22Rv1 (cell line): ENCODE measurements around the gene RPTOR.

ENCODE experiments used
- H3K27ac ChIP-seq: fragments of 450-650 bp; 2 replicates; pipeline ENCODE4 v1.5.1; 2017
- ZFX ChIP-seq: fragments of 450-650 bp; IDR thresholded peaks from 2 replicates; pipeline ENCODE4 v1.6.1; 2017; ENCODE audit warnings: antibody characterized with exemption, borderline replicate concordance
- TF ChIP-seq, protein P1 (sequence below): fragments of 450-650 bp; IDR thresholded peaks from 2 replicates; pipeline ENCODE4 v1.5.1; 2017; ENCODE audit warnings: mild to moderate bottlenecking

Gene RPTOR

DNA sequence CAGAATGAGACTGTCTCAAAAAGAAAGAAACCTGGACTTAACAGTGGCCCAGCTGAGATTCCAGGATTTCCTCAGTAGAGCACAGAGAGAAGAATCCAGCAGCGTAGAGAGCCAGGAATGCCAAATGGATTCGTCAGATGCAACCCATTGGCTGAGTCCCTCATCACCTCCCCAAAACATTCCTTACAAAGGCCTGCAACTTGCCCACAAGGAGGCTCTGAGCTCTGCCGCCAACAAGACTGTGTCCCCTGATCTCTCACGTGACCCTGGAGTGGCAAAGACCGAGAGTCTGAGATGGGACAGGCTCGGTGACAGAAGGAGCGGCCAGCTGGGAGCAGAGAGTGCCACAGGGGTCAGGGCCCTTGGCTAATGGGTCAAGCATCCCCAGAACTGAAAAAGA lies 440.1 kb downstream of the RPTOR start:
- H3K27ac ChIP-seq: no peak overlapping the region
- TF ChIP-seq, protein P1, sequence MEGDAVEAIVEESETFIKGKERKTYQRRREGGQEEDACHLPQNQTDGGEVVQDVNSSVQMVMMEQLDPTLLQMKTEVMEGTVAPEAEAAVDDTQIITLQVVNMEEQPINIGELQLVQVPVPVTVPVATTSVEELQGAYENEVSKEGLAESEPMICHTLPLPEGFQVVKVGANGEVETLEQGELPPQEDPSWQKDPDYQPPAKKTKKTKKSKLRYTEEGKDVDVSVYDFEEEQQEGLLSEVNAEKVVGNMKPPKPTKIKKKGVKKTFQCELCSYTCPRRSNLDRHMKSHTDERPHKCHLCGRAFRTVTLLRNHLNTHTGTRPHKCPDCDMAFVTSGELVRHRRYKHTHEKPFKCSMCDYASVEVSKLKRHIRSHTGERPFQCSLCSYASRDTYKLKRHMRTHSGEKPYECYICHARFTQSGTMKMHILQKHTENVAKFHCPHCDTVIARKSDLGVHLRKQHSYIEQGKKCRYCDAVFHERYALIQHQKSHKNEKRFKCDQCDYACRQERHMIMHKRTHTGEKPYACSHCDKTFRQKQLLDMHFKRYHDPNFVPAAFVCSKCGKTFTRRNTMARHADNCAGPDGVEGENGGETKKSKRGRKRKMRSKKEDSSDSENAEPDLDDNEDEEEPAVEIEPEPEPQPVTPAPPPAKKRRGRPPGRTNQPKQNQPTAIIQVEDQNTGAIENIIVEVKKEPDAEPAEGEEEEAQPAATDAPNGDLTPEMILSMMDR: no peak
- no peak for TF ChIP-seq ZFX

DNA sequence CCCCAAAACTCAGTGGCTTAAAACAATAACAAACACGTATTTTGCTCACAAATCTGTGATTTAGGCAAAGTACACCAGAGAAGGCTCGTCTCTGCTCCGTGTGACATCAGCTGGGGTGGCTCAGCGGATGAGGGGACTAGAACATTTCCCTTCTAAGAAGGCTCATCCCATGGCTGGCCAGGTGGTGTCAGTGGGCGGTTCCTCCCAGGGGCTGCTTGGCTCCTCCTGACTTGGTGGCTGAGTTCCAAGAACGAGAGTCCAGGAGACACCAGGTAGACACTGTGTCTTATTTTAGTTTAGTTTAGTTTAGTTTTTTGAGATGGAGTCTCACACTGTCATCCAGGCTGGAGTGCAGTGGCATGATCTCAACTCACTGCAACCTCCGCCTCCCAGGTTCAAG lies 441.4 kb downstream of the RPTOR start:
- TF ChIP-seq, protein P1: no peak
- TF ChIP-seq ZFX: no peak
- H3K27ac ChIP-seq: no peak overlapping the region

DNA sequence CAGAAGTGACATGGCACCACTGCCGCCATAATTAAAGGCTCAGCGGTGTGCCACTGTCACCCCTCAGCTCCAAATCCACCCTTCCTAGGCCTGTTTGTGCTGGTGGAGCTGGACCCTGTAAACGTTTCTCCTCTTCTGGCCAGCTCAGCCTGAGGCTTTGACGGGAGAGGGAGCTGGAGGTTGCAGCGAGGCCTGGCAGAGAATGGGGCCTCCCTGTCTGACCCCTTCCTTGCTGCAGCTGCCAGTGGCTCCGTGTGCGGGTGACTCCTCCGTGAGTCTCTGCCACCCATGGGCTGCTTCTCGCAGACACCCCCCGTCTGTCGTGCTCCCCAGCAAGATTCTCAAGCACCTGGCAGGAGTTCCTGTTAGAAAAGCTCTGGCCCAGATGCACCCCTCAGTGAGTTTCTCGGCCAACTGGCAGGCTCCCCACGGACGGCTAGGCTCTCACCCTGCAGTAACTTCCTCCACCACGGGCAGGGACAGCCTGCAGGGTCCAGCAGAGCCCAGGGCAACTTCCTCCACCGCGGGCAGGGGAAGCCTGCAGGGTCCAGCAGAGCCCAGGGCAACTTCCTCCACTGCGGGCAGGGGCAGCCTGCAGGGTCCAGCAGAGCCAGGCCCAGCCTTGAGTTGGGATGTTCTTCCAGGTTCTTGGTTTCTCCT lies 442.3 kb downstream of the RPTOR start:
- H3K27ac ChIP-seq: no peak overlapping the region
- no peak for TF ChIP-seq ZFX
- TF ChIP-seq, protein P1: no peak

DNA sequence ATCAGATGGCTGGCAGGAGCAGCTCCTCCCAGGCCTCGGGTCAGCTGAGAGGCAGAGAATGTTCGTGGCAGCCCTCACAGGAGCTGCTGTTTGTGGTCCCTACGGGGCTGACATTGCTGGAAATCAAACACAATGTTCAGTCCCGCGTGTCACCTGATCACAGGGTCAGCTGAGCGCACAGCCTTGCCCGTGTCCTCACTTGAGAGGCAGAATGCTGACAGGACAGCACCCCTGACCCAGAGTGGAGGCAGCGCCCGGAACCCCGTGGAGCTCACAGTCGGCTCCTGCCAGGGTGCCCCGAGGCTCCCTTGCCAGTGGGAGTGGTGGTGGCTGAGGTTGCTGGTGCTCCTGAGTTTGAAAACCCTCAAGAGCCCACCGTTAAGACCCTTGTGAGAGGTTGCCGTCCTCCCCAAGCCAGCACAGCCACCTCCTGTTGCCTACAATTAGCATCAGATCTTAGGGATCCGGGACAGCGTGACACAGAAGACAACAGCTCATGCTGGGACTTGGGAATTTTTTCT lies 443.4 kb downstream of the RPTOR start:
- TF ChIP-seq, protein P1: no peak
- TF ChIP-seq ZFX: no peak
- H3K27ac ChIP-seq: no peak overlapping the region

DNA sequence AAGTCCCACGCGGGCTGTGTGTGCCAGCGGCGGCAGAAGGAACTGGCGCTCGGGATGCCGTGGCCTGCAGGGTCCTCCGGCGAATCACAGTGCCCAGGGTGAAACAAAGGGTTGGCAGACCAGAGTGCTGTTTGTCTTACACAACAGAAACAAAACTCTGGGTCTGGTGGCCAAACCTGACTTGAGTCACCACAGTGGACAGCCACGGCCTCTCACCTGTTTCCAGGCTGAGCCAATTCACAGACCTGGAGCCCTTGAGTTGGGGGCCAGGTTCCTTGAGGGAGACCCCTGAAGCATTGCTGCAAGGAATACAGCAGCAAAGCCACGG lies 444.9 kb downstream of the RPTOR start:
- no peak overlapping the region for H3K27ac ChIP-seq
- TF ChIP-seq, protein P1: no peak
- TF ChIP-seq ZFX: no peak

DNA sequence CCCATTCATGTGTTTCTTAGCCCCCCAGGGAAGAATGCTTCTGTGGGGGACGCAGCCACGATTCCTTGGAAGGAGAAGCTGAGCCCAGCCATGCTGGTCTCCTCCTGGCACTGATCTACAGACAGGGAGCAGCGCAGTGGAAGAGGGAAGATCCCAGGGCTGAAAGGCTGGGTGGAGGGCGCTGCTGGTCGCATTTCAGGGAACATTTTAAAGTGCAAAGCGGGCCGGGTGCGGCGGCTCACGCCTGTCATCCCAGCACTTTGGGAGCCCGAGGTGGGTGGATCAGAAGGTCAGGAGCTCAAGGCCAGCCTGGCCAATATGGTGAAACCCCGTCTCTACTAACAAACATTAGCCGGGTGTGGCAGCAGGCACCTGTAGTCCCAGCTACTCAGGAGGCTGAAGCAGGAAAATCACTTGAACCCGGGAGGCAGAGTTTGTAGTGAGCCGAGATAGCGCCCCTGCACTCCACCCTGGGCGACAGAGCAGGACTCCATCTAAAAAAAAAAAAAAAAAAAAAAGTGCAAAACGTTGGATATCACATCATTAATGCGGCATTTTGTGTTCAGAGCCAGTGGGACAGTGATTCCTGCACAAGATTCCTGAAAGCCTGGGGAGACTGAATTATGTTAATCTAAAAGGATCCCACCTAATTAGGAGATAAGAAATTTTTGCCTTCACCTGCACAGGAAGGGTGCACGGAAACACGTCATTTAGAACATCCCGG lies 446.4 kb downstream of the RPTOR start:
- TF ChIP-seq, protein P1: no peak
- no peak for TF ChIP-seq ZFX

DNA sequence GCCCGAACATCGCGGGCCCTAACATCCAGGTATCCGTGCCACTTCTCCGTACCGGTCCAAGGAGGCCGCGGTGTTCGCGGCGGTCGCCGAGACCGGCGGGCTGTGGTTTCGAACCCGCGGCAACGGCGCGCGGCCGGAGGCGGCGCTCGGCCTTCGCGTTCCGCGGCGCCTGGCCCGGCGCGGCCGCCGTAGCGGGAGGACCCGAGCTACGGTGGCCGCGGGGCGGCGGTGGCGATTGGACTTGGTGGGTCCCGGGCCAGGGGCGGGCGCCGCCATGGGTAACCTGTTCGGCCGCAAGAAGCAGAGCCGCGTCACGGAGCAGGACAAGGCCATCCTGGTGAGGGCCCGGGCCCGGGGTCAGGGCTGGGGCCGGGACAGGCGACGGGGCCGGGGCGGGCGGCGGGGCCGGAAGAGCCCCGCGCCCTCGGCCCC lies 447.0 kb downstream of the RPTOR start, which contains the start of gene CHMP6:
Gene CHMP6, plus strand, starts transcription at position 197 of the 432 bp plus-strand sequence. Its CDS starts 78 bp downstream, at position 275.
- TF ChIP-seq ZFX: no peak
- TF ChIP-seq, protein P1: peak; percentile 19; the same call in 1 of the 2 replicates
- peak within 1 kb of the TSS; percentile 64 for H3K27ac ChIP-seq

More for the DNA sequence above, 446.4 kb downstream of the RPTOR start:
- H3K27ac ChIP-seq: peak overlapping the region; percentile 64
